HepG2 (cell line): ENCODE results near the gene ADI1. TPM values are rescaled to one million over a fixed set of nuclear protein-coding genes. Genes with fewer than 3 reads are reported as not detected.

ENCODE experiments used
- BRD4 ChIP-seq: sonication (generic); formaldehyde crosslinking; IDR thresholded peaks from 2 replicates; pipeline ENCODE4 v1.4.0; 2020; ENCODE audit warnings: missing genetic modification reagents
- KDM4B ChIP-seq: sonication (generic); formaldehyde crosslinking; IDR thresholded peaks from 2 replicates; pipeline ENCODE4 v1.4.0; 2020; ENCODE audit warnings: missing genetic modification reagents
- PHF5A ChIP-seq: IDR thresholded peaks from one replicate; pipeline ENCODE4 v1.6.1; 2018; ENCODE audit warnings: low read depth, missing genetic modification reagents; ENCODE audit not compliant: unreplicated experiment
- TBL1XR1 ChIP-seq: fragments of 150-350 bp; IDR thresholded peaks from 2 replicates; pipeline ENCODE4 v1.6.1; 2014; ENCODE audit warnings: borderline replicate concordance, low read length; ENCODE audit not compliant: partially characterized antibody
- TBX2 ChIP-seq: sonication (generic); formaldehyde crosslinking; IDR thresholded peaks from 2 replicates; pipeline ENCODE4 v1.5.0; 2020; ENCODE audit warnings: missing genetic modification reagents, mild to moderate bottlenecking, borderline replicate concordance
- TOPORS ChIP-seq: sonication (generic); formaldehyde crosslinking; IDR thresholded peaks from 2 replicates; pipeline ENCODE4 v1.8.0; 2023; ENCODE audit warnings: mild to moderate bottlenecking, missing genetic modification reagents
- ZNF234 ChIP-seq: sonication (generic); formaldehyde crosslinking; conservative IDR thresholded peaks from 2 replicates; pipeline ENCODE4 v1.5.1; 2020; ENCODE audit warnings: mild to moderate bottlenecking, missing genetic modification reagents
- ZNF460 ChIP-seq: sonication (generic); formaldehyde crosslinking; IDR thresholded peaks from 2 replicates; pipeline ENCODE4 v1.5.1; 2020; ENCODE audit warnings: missing genetic modification reagents, mild to moderate bottlenecking, borderline replicate concordance
- ZNF570 ChIP-seq: sonication (generic); formaldehyde crosslinking; IDR thresholded peaks from 2 replicates; pipeline ENCODE4 v1.4.0; 2020; ENCODE audit warnings: mild to moderate bottlenecking, missing genetic modification reagents, borderline replicate concordance
- ZNF674 ChIP-seq: sonication (generic); formaldehyde crosslinking; IDR thresholded peaks from 2 replicates; pipeline ENCODE4 v1.5.0; 2020; ENCODE audit warnings: low read depth, mild to moderate bottlenecking, missing genetic modification reagents
- ZNF709 ChIP-seq: sonication (generic); formaldehyde crosslinking; IDR thresholded peaks from 2 replicates; pipeline ENCODE4 v1.5.0; 2020; ENCODE audit warnings: mild to moderate bottlenecking, missing genetic modification reagents
- ZNF720 ChIP-seq: sonication (generic); formaldehyde crosslinking; IDR thresholded peaks from 2 replicates; pipeline ENCODE4 v1.4.0; 2020; ENCODE audit warnings: missing genetic modification reagents
- ZNF781 ChIP-seq: sonication (generic); formaldehyde crosslinking; IDR thresholded peaks from 2 replicates; pipeline ENCODE4 v1.5.1; 2020; ENCODE audit warnings: borderline replicate concordance, mild to moderate bottlenecking, missing genetic modification reagents; ENCODE audit errors: not compliant biosample characterization
- ZNF883 ChIP-seq: sonication (generic); formaldehyde crosslinking; IDR thresholded peaks from 2 replicates; pipeline ENCODE4 v1.5.1; 2020; ENCODE audit warnings: mild to moderate bottlenecking, missing genetic modification reagents; ENCODE audit errors: not compliant biosample characterization
- polyA plus RNA-seq, 8 experiments: library from polyadenylated mRNA; depleted of rRNA in 3 of 8; stranded (reverse) in 7 of 8; unstranded in 1 of 8; fragments of >200 nt; fragmentation: Illumina TruSeq in 4 of 8; extraction: Trizol in 4 of 8; gene quantifications; 2 replicates each; pipeline versions ENCODE4 v1.2.1 to v1.2.3, GENCODE V29; 2011 to 2016; ENCODE audit warnings: low read depth in 4 of 8, missing spikeins in 1 of 8, mixed read lengths in 1 of 8; ENCODE audit not compliant: insufficient read depth in 1 of 8
- total RNA-seq, 5 experiments: library from RNA; depleted of rRNA; stranded (reverse); fragments of >200 nt; fragmentation: Illumina TruSeq; extraction: Trizol; gene quantifications; 2 replicates each; pipeline ENCODE4 v1.2.3, GENCODE V29; 2016; ENCODE audit warnings: low read depth in 1 of 5
- TF ChIP-seq, protein P1 (sequence below): sonication (generic); formaldehyde crosslinking; IDR thresholded peaks from 2 replicates; pipeline ENCODE4 v1.4.0; 2020; ENCODE audit warnings: missing genetic modification reagents, borderline replicate concordance
- TF ChIP-seq, protein P2 (sequence below): IDR thresholded peaks from 2 replicates; pipeline ENCODE4 v1.6.1; 2018; ENCODE audit warnings: missing genetic modification reagents, mild to moderate bottlenecking, missing compliant biosample characterization
- TF ChIP-seq, protein P3 (sequence below): IDR thresholded peaks from 2 replicates; pipeline ENCODE4 v1.6.1; 2016; ENCODE audit warnings: missing biosample characterization, missing genetic modification reagents, low read depth
- TF ChIP-seq, protein P4 (sequence below): sonication (generic); formaldehyde crosslinking; IDR thresholded peaks from 2 replicates; pipeline ENCODE4 v1.5.0; 2020; ENCODE audit warnings: mild to moderate bottlenecking, missing genetic modification reagents

The ADI1 gene
- total and polyA plus RNA-seq, 2 of the 13 experiments (the other 11 are each of a cell fraction or from before 2014, with no cell fraction given): 28.7 to 123 TPM

DNA sequence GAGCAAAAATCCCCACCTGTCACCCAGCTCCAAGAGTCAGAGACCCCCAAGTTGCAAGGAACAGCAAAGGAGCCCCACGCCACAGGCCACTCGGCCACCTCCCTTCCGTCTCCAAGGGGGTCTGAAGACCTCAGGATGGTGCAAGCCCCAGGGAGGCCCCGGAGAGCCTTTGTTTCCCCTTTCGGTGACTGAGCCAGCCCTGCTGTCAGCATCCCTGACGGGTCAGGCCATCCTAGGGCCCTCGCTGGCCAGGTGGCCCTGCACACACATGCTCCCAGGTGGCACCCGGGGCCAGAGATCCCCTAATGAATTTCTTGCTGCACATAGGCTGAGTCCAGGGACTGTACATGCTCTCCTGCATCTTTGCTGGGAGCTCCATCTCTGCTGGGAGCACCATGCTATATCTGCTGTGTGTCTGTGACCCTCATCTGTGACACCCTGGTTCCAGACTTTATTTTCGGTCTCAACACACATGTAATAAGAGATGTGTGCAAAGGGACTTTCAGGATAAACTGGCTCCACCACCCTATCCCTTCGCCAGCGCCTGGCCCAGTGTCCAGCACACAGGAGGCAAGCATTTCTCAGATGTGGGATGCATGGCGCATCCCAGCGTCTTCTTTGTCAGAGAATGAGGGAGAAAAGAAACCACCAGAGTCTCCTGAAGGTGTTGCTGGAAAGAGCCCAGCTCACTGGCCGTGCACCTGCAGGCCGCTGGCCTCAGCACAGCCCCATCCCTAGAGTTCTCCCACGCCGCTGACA, 27.4 kb downstream of the ADI1 start (continued):
- no peak for TF ChIP-seq BRD4 (CRISPR knock-in tag)
- no peak for TF ChIP-seq ZNF234 (CRISPR knock-in tag)
- TF ChIP-seq PHF5A (CRISPR knock-in tag): no peak
- no peak for TF ChIP-seq TBL1XR1
- no peak for TF ChIP-seq ZNF720 (CRISPR knock-in tag)
- no peak for TF ChIP-seq TOPORS
- no peak for TF ChIP-seq ZNF674
- TF ChIP-seq, protein P1, sequence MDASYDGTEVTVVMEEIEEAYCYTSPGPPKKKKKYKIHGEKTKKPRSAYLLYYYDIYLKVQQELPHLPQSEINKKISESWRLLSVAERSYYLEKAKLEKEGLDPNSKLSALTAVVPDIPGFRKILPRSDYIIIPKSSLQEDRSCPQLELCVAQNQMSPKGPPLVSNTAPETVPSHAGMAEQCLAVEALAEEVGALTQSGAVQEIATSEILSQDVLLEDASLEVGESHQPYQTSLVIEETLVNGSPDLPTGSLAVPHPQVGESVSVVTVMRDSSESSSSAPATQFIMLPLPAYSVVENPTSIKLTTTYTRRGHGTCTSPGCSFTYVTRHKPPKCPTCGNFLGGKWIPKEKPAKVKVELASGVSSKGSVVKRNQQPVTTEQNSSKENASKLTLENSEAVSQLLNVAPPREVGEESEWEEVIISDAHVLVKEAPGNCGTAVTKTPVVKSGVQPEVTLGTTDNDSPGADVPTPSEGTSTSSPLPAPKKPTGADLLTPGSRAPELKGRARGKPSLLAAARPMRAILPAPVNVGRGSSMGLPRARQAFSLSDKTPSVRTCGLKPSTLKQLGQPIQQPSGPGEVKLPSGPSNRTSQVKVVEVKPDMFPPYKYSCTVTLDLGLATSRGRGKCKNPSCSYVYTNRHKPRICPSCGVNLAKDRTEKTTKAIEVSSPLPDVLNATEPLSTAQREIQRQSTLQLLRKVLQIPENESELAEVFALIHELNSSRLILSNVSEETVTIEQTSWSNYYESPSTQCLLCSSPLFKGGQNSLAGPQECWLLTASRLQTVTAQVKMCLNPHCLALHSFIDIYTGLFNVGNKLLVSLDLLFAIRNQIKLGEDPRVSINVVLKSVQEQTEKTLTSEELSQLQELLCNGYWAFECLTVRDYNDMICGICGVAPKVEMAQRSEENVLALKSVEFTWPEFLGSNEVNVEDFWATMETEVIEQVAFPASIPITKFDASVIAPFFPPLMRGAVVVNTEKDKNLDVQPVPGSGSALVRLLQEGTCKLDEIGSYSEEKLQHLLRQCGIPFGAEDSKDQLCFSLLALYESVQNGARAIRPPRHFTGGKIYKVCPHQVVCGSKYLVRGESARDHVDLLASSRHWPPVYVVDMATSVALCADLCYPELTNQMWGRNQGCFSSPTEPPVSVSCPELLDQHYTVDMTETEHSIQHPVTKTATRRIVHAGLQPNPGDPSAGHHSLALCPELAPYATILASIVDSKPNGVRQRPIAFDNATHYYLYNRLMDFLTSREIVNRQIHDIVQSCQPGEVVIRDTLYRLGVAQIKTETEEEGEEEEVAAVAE (CRISPR knock-in tag): no peak
- TF ChIP-seq, protein P2, sequence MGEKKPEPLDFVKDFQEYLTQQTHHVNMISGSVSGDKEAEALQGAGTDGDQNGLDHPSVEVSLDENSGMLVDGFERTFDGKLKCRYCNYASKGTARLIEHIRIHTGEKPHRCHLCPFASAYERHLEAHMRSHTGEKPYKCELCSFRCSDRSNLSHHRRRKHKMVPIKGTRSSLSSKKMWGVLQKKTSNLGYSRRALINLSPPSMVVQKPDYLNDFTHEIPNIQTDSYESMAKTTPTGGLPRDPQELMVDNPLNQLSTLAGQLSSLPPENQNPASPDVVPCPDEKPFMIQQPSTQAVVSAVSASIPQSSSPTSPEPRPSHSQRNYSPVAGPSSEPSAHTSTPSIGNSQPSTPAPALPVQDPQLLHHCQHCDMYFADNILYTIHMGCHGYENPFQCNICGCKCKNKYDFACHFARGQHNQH (CRISPR knock-in tag): no peak
- no peak for TF ChIP-seq TBX2 (CRISPR knock-in tag)
- no peak for TF ChIP-seq ZNF709 (CRISPR knock-in tag)
- no peak for TF ChIP-seq ZNF460 (CRISPR knock-in tag)
- peak; percentile 32 for TF ChIP-seq ZNF883 (CRISPR knock-in tag)
- TF ChIP-seq KDM4B (CRISPR knock-in tag): no peak
- no peak for TF ChIP-seq ZNF781 (CRISPR knock-in tag)
- no peak for TF ChIP-seq ZNF570
- TF ChIP-seq, protein P3, sequence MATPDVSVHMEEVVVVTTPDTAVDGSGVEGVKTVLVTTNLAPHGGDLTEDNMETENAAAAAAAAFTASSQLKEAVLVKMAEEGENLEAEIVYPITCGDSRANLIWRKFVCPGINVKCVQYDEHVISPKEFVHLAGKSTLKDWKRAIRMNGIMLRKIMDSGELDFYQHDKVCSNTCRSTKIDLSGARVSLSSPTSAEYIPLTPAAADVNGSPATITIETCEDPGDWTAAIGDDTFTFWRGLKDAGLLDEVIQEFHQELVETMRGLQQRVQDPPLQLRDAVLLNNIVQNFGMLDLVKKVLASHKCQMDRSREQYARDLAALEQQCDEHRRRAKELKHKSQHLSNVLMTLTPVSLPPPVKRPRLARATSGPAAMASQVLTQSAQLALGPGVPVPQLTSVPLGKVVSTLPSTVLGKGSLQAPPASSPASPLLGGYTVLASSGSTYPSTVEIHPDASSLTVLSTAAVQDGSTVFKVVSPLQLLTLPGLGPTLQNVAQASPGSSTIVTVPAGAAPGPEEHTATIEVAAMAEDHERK (CRISPR knock-in tag): no peak
- TF ChIP-seq, protein P4, sequence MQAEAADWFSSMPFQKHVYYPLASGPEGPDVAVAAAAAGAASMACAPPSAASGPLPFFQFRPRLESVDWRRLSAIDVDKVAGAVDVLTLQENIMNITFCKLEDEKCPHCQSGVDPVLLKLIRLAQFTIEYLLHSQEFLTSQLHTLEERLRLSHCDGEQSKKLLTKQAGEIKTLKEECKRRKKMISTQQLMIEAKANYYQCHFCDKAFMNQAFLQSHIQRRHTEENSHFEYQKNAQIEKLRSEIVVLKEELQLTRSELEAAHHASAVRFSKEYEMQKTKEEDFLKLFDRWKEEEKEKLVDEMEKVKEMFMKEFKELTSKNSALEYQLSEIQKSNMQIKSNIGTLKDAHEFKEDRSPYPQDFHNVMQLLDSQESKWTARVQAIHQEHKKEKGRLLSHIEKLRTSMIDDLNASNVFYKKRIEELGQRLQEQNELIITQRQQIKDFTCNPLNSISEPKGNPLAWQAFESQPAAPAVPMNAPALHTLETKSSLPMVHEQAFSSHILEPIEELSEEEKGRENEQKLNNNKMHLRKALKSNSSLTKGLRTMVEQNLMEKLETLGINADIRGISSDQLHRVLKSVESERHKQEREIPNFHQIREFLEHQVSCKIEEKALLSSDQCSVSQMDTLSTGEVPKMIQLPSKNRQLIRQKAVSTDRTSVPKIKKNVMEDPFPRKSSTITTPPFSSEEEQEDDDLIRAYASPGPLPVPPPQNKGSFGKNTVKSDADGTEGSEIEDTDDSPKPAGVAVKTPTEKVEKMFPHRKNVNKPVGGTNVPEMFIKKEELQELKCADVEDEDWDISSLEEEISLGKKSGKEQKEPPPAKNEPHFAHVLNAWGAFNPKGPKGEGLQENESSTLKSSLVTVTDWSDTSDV (CRISPR knock-in tag): 0 out of 2 replicates have a peak, but pooled peaks have one; percentile 40
